ENCODE data around the gene GRAMD1A. TPM values are rescaled to one million over a fixed set of nuclear protein-coding genes. Genes with fewer than 3 reads are reported as not detected.

Gene GRAMD1A
- polyA plus RNA-seq (19.0 and 25.8 TPM in 2 replicates), polyA minus RNA-seq (40.2 and 45.1 TPM in 2 replicates)

DNA sequence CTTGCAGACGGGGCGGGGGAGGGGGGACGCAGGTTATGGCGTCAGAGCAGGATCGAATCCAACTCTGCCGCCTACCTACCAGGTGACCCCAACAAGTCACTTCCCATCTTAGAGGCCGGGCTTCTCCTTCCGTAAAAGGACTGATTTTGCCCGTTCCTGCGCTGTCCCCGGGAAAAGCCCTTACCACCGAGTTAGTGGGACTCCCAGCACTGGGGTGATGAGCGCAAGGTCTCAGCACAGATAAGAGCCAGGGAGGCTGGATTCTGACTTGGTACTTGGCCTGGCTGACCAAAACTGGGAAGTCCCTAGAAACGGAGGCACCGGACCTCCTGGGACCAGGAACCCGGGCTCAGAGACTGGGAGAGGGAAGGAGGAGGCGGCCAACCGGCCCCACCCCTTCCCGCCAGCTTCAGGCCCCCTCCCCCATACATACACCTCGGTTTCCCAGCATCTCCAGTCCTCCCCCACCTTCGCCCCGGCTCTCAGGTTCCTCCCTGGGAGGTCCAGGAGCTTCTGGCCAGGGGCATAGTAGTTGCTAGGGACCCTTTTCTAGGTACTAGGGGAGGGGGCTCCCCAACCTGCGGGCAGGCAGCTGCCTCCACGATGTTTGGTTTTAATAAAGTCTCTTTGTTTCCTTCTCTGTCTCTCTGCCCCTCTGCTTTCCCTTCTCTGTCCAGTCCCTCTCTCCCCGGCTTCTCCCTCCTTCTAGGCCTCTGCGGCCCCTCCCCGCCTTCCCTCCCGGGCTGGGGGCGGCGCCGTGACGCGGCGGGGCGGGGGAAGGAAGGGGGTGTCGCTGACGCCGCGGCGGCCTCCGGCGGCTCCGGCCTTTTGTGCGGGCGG is at the start of gene GRAMD1A:
GRAMD1A (plus strand) TSS at position 826 of the 840 bp plus-strand sequence. CDS start 156 bp downstream, outside the sequence.
- H2AFZ ChIP-seq (ENCODE audit: low read depth, low read length) = peak within 1 kb of the TSS; percentile 89
- H3K4me3 ChIP-seq (ENCODE audit: low read length) = peak within 1 kb of the TSS; percentile 96
- H3K9me3 ChIP-seq (ENCODE audit: low read length) = no peaks in the 10 kb centered on the region
- H3K27ac ChIP-seq (ENCODE audit: low read length) = peak within 1 kb of the TSS; percentile 73
- H3K79me2 ChIP-seq (replicated peaks; ENCODE audit: insufficient read depth, low read length) = peaks cover 45% of the 10 kb centered on the region
- H3K27me3 ChIP-seq (ENCODE audit: insufficient read depth, low read depth, low read length) = no peaks in the 10 kb centered on the region
- H3K4me2 ChIP-seq (ENCODE audit: low read length) = peak within 1 kb of the TSS; percentile 57
- no peaks in the 10 kb centered on the region for H3F3A ChIP-seq (ENCODE audit: insufficient read depth, low read length, poor library complexity, severe bottlenecking)
- TF ChIP-seq MXI1 (conservative IDR thresholded peaks at IDR 0.05; ENCODE audit: poor library complexity, severe bottlenecking) = peak; percentile 30
- no peak for TF ChIP-seq TAF1 (IDR thresholded peaks at IDR 0.05; ENCODE audit: low read depth)
- peak; percentile 22 for TF ChIP-seq EP300 (conservative IDR thresholded peaks at IDR 0.05; ENCODE audit: poor library complexity, severe bottlenecking)
- TF ChIP-seq SMC3 (conservative IDR thresholded peaks at IDR 0.05; ENCODE audit: poor library complexity) = no peak
- TF ChIP-seq, protein P1, sequence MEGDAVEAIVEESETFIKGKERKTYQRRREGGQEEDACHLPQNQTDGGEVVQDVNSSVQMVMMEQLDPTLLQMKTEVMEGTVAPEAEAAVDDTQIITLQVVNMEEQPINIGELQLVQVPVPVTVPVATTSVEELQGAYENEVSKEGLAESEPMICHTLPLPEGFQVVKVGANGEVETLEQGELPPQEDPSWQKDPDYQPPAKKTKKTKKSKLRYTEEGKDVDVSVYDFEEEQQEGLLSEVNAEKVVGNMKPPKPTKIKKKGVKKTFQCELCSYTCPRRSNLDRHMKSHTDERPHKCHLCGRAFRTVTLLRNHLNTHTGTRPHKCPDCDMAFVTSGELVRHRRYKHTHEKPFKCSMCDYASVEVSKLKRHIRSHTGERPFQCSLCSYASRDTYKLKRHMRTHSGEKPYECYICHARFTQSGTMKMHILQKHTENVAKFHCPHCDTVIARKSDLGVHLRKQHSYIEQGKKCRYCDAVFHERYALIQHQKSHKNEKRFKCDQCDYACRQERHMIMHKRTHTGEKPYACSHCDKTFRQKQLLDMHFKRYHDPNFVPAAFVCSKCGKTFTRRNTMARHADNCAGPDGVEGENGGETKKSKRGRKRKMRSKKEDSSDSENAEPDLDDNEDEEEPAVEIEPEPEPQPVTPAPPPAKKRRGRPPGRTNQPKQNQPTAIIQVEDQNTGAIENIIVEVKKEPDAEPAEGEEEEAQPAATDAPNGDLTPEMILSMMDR (IDR thresholded peaks at IDR 0.05; ENCODE audit: poor library complexity, severe bottlenecking) = no peak
- TF ChIP-seq POLR2AphosphoS5 (IDR thresholded peaks at IDR 0.05) = peak; percentile 78
- no peaks in the 10 kb centered on the region for H3K36me3 ChIP-seq (ENCODE audit: insufficient read depth, low read length)
- peak within 1 kb of the TSS; percentile 81 for H3K9ac ChIP-seq (ENCODE audit: low read length)
- no peaks in the 10 kb centered on the region for H3K9me2 ChIP-seq (ENCODE audit: insufficient read depth, low read length)
- H4K20me1 ChIP-seq (ENCODE audit: insufficient read depth) = no peaks in the 10 kb centered on the region

- TF ChIP-seq SMC3 (conservative IDR thresholded peaks at IDR 0.05; ENCODE audit: poor library complexity) (no peak), EP300 (conservative IDR thresholded peaks at IDR 0.05; ENCODE audit: poor library complexity, severe bottlenecking) (no peak), MXI1 (conservative IDR thresholded peaks at IDR 0.05; ENCODE audit: poor library complexity, severe bottlenecking) (no peak), EZH2 (IDR thresholded peaks at IDR 0.05; ENCODE audit: borderline replicate concordance, insufficient read depth, low read length, poor library complexity, severe bottlenecking) (no peak), POLR2AphosphoS5 (IDR thresholded peaks at IDR 0.05) (no peak), TAF1 (IDR thresholded peaks at IDR 0.05; ENCODE audit: low read depth) (no peak), RAD21 (conservative IDR thresholded peaks at IDR 0.05) (no peak), REST (IDR thresholded peaks at IDR 0.05; ENCODE audit: borderline replicate concordance) (no peak)
- TF ChIP-seq, protein P1 (IDR thresholded peaks at IDR 0.05; ENCODE audit: poor library complexity, severe bottlenecking) = no peak
- no peaks in the 10 kb centered on the region for H4K20me1 ChIP-seq (ENCODE audit: insufficient read depth)
- peaks cover 30% of the 10 kb centered on the region for H3K36me3 ChIP-seq (ENCODE audit: insufficient read depth, low read length)
- no peaks in the 10 kb centered on the region for H3F3A ChIP-seq (ENCODE audit: insufficient read depth, low read length, poor library complexity, severe bottlenecking)
- no peak overlapping the region for H3K27ac ChIP-seq (ENCODE audit: low read length)
- H3K9ac ChIP-seq (ENCODE audit: low read length) = no peak overlapping the region
- H3K27me3 ChIP-seq (ENCODE audit: insufficient read depth, low read depth, low read length) = no peaks in the 10 kb centered on the region
- no peak overlapping the region for H3K4me2 ChIP-seq (ENCODE audit: low read length)
- H3K9me3 ChIP-seq (ENCODE audit: low read length) = peaks cover 25% of the 10 kb centered on the region
- no peaks in the 10 kb centered on the region for H3K9me2 ChIP-seq (ENCODE audit: insufficient read depth, low read length)
- H3K79me2 ChIP-seq (replicated peaks; ENCODE audit: insufficient read depth, low read length) = no peaks in the 10 kb centered on the region
- no peak overlapping the region for H3K4me3 ChIP-seq (ENCODE audit: low read length)
- H2AFZ ChIP-seq (ENCODE audit: low read depth, low read length) = no peak overlapping the region
These were observed 47.0 kb upstream of the GRAMD1A start for GRCh38 chr19:34953092-34953491.

All from neural cell (in vitro differentiated cells).